Fibroblast of the aortic adventitia (primary cell): Measurements from ENCODE around the gene ANXA8L1. TPM values are rescaled to one million over a fixed set of nuclear protein-coding genes. Genes with fewer than 3 reads are reported as not detected.
"Not testable (repeated sequence)": the region's sequence is repeated elsewhere in the genome, so short reads cannot be mapped to it uniquely, and the experiment has no call there.

Experiments
- DNase-seq: peaks from one replicate; pipeline ENCODE4 v3.0.0-alpha.2; 2010; ENCODE audit warnings: low read depth
- H3K4me3 ChIP-seq: 2 replicates; pipeline ENCODE4 v1.5.1; 2011; ENCODE audit warnings: low read depth, mild to moderate bottlenecking, control low read depth, low read length, moderate library complexity
- CTCF ChIP-seq: IDR thresholded peaks from 2 replicates; pipeline ENCODE4 v1.5.1; 2011; ENCODE audit warnings: mild to moderate bottlenecking, low read length, control low read depth, inconsistent platforms; ENCODE audit not compliant: insufficient read depth
- total RNA-seq: library from RNA; depleted of rRNA; stranded (reverse); fragments of >200 nt; gene quantifications from 2 replicates; pipeline ENCODE4 v1.2.3, GENCODE V29; 2012; ENCODE audit warnings: low replicate concordance

Gene ANXA8L1
- total RNA-seq = 1.2 TPM in 1 of 2 replicates, not detected in the other

- H3K4me3 ChIP-seq, DNase-seq: not testable (repeated sequence)
These were observed at the start of gene ANXA8L1 for GRCh38 chr10:46375406-46375805. ANXA8L1 (plus strand) TSS chr10:46375776; CDS start chr10:46375852, 76 bp downstream.

GRCh38 chr10:46326066-46326465 lies 49.5 kb upstream of the ANXA8L1 start:
- DNase-seq = no peak
- TF ChIP-seq CTCF = no peak
- no peak overlapping the region for H3K4me3 ChIP-seq

- no peak for DNase-seq
- no peak for TF ChIP-seq CTCF
- no peak overlapping the region for H3K4me3 ChIP-seq
These were observed 48.6 kb upstream of the ANXA8L1 start for GRCh38 chr10:46326971-46327370.

DNA sequence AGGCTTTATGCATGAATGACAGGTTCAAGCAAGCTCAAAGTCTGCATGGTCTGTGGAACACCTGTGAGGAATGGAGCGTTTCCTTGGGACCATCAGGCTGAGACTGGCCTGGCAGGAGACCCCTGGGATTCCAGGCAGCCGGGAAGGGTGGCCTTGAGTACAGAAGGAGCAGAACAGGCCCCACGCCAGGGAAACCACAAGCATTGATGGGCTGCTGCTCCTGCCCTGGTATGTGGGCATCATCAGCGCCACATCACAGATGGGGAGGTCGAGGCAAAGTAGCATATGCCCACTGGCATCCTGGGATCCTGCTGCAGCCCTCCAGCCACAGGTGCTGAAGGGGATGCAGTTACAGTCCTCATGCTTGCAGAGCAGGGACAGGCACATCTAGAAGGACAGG lies 47.9 kb upstream of the ANXA8L1 start:
- H3K4me3 ChIP-seq = no peak overlapping the region
- no peak for DNase-seq
- TF ChIP-seq CTCF = no peak

GRCh38 chr10:46328853-46329689 lies 46.5 kb upstream of the ANXA8L1 start:
- no peak overlapping the region for H3K4me3 ChIP-seq
- TF ChIP-seq CTCF = no peak
- no peak for DNase-seq

GRCh38 chr10:46329690-46330016 lies 45.9 kb upstream of the ANXA8L1 start:
- H3K4me3 ChIP-seq = no peak overlapping the region
- TF ChIP-seq CTCF = no peak
- DNase-seq = no peak

DNA sequence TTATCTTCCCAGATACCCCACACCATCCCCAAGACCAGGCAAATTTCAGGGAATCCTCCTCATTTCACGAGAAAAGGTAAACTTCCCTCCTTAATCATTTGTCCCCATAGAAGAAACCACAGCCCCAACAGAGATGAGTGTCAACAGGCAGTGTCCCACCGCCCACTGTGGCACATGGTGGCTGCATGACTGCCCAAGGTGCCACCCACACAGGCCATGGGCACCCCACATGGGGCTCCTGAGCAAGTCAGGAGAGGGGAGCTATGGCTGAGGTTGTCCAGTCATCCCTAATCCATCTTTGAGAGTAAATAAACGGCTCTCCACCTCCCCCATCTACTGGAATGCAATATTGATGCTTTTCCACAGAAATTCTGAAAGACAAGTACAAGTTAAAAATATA lies 44.7 kb upstream of the ANXA8L1 start:
- no peak for DNase-seq
- H3K4me3 ChIP-seq = no peak overlapping the region
- no peak for TF ChIP-seq CTCF

GRCh38 chr10:46365484-46365883 lies 10.1 kb upstream of the ANXA8L1 start:
- DNase-seq = peak; percentile 4
- H3K4me3 ChIP-seq = not testable (repeated sequence)

- H3K4me3 ChIP-seq, DNase-seq: not testable (repeated sequence)
These were observed 8.4 kb upstream of the ANXA8L1 start for GRCh38 chr10:46367209-46367608.

DNA sequence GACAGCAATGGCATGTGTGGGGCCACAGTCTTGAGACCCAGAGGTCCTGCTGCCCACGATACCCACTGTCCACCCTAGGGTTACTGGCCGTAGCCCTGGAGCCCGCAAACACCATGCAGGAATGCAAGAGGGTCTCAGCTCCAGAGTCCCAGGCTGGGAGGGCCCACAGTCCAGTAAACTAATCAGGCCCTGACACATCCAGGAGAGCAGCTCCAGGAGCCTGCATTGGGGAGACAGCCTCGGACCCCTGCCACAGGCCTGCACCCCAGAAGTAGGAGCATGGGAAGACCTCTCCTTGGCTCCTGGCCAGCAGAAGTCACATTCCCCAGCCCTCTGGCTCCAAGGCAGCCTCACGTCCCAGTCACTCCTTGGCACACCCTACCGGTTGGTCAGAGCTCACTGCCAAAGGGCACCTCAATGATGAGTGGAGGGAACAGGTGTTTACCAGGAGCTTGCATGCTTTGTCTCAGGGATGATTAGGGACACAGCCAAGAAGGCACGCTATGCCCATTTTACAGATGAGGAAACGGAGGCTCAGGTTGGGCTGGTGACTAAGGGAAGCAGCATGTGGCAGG lies 7.8 kb upstream of the ANXA8L1 start:
- not testable (repeated sequence) for DNase-seq, H3K4me3 ChIP-seq

DNA sequence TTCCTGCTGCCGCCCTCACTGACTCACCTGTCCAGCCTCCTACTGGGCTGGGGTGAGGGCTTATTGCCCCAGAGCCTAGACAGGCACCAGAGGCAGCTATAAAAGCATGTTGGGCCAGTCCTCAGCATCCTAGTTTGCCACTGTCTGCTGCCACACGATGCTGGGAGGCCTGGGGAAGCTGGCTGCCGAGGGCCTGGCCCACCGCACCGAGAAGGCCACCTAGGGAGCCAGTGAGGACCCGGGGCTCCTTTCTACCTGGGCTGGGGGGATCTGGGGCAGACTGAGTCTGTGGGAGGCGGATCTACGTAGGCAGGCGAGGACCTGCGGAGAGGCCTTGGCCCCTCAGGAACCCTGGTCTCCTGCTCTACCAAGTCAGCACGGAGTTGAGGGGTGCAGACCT lies 6.6 kb upstream of the ANXA8L1 start:
- not testable (repeated sequence) for H3K4me3 ChIP-seq

More for the DNA sequence above, 6.6 kb upstream of the ANXA8L1 start:
- not testable (repeated sequence) for DNase-seq
